Measurements from ENCODE around the gene RILPL2.

RILPL2 gene

DNA sequence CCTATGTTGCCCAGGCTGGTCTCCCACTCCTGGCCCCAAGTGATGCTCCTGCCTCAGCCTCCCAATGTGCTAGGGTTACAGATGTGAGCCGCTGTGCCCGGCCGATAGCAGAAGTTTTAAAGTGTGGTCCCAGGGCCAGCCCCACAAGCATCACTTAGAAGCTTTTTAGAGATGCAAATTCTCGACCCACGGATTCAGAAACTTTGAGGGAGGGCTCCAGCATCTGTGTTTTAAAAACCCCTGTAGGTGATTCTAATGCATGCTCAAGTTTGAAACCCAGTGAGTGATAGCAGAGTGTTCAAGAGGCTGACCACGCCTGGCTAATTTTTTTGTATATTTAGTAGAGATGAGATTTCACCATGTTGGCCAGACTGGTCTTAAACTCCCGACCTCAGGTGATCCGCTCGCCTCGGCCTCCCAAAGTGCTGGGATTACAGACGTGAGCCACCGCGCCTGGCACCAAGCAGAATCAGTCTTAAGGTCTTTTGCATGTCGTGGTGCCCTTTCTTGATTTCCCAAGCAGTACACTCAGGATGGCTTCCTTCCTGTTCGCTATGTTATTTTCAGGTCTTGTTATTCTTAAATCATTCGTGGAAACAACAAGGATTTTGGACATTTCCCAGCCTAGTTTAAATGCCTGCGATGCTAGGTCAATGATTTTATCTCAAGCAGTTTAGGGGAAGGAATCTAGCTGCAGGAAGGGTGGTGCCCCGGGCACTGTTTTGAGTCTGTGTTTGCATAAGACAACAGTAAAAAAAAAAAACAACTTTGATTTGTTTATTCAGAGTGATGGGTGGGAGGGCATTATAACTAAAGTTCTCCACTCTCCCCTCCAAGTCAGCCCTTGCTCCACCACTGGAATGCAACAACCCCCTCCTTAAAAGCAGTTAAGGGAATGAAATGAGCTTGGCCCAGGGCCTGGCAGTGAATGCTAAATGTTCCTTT, 9.2 kb upstream of the RILPL2 start:
- Histone ChIP-seq H3K4me3 (ENCODE audit: low read depth, low read length) (no peak overlapping the region), H3K27ac (peak overlapping the region; percentile 64), H3K4me2 (ENCODE audit: low read length) (peak overlapping the region; percentile 18), H3K4me1 (peaks cover 14% of the 10 kb centered on the region), H3K9me3 (ENCODE audit: control insufficient read depth, low read length) (no peaks in the 10 kb centered on the region), H2AFZ (peak overlapping the region; percentile 82), H3K27me3 (ENCODE audit: control insufficient read depth, insufficient read depth, low read length) (no peaks in the 10 kb centered on the region), H3K36me3 (ENCODE audit: control insufficient read depth, insufficient read depth, low read length) (no peaks in the 10 kb centered on the region), H3K9ac (no peak overlapping the region), H3K79me2 (no peaks in the 10 kb centered on the region)
- TF ChIP-seq, protein P1, sequence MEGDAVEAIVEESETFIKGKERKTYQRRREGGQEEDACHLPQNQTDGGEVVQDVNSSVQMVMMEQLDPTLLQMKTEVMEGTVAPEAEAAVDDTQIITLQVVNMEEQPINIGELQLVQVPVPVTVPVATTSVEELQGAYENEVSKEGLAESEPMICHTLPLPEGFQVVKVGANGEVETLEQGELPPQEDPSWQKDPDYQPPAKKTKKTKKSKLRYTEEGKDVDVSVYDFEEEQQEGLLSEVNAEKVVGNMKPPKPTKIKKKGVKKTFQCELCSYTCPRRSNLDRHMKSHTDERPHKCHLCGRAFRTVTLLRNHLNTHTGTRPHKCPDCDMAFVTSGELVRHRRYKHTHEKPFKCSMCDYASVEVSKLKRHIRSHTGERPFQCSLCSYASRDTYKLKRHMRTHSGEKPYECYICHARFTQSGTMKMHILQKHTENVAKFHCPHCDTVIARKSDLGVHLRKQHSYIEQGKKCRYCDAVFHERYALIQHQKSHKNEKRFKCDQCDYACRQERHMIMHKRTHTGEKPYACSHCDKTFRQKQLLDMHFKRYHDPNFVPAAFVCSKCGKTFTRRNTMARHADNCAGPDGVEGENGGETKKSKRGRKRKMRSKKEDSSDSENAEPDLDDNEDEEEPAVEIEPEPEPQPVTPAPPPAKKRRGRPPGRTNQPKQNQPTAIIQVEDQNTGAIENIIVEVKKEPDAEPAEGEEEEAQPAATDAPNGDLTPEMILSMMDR (IDR thresholded peaks at IDR 0.05) = no peak

DNA sequence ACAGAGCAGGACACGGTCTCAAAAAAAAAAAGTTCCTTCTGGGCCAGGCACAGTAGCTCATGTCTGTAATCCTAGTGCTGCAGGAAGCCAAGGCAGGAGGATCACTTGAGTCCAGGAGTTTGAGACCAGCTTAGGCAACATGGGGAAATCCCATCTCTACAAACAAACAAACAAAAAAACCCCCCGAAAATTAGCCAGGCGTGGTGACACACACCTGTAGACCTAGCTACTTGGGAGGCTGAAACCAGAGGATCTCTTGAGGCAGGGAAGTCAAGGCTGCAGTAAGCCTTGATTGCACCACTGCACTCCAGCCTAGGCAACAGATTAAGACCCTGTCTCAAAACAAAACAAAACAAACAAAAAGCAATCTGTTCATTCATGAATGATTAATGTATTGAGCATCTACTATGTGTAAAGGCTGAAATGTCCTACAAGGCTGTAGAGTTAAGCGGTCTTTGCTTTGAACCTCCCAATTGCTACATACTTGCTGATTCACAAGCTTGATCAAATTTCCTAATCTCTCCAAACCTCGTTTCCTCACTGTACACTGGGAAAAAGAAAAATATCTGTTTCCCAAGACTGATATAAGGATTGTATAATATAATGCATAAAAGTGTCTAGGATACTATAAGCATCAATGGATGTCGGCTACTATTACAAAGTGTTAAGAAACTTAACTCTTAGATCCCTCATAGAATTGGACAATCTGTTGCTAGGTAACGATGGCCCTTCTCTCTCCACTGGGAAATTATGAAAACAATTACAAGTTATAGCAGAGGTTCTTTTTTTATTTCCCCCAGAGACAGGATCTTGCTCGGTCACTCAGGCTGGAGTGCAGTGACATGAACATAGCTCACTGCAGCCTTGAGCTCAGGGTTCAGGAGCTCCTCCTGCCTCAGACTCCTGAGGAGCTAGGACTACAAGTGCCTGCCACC, 7.9 kb upstream of the RILPL2 start:
- TF ChIP-seq, protein P1 (IDR thresholded peaks at IDR 0.05) = no peak
- Histone ChIP-seq H3K4me1 (peaks cover 14% of the 10 kb centered on the region), H3K27me3 (ENCODE audit: control insufficient read depth, insufficient read depth, low read length) (no peaks in the 10 kb centered on the region), H3K9me3 (ENCODE audit: control insufficient read depth, low read length) (no peaks in the 10 kb centered on the region), H3K4me2 (ENCODE audit: low read length) (no peak overlapping the region), H3K79me2 (no peaks in the 10 kb centered on the region), H3K27ac (peak overlapping the region; percentile 34), H3K4me3 (ENCODE audit: low read depth, low read length) (no peak overlapping the region), H2AFZ (peak overlapping the region; percentile 8), H3K9ac (no peak overlapping the region), H3K36me3 (ENCODE audit: control insufficient read depth, insufficient read depth, low read length) (no peaks in the 10 kb centered on the region)

DNA sequence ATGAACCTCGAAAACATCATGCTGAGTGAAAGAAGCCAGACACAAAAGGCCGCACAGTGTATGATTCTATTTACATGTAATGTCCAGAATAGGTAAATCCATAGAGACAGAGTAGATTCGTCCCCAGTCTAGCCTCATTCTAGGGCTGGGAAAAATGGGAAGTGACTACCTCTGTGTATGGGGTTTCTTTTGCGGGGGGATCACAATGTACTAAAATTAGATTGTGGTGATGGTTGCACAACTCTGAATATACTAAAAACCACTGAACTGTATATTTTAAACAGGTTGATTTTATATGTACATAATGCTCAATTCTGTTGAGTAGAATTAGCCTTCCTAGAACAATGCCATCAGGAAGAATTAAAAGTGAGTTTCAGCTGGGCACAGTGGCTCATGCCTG, 6.3 kb upstream of the RILPL2 start:
- no peak overlapping the region for H3K4me2 ChIP-seq (ENCODE audit: low read length)
- no peaks in the 10 kb centered on the region for H3K36me3 ChIP-seq (ENCODE audit: control insufficient read depth, insufficient read depth, low read length)
- peaks cover 14% of the 10 kb centered on the region for H3K4me1 ChIP-seq
- no peak overlapping the region for H3K4me3 ChIP-seq (ENCODE audit: low read depth, low read length)
- no peaks in the 10 kb centered on the region for H3K9me3 ChIP-seq (ENCODE audit: control insufficient read depth, low read length)
- H2AFZ ChIP-seq = no peak overlapping the region
- H3K79me2 ChIP-seq = no peaks in the 10 kb centered on the region
- H3K9ac ChIP-seq = no peak overlapping the region
- H3K27me3 ChIP-seq (ENCODE audit: control insufficient read depth, insufficient read depth, low read length) = no peaks in the 10 kb centered on the region
- H3K27ac ChIP-seq = no peak overlapping the region
- TF ChIP-seq, protein P1 (IDR thresholded peaks at IDR 0.05) = no peak

DNA sequence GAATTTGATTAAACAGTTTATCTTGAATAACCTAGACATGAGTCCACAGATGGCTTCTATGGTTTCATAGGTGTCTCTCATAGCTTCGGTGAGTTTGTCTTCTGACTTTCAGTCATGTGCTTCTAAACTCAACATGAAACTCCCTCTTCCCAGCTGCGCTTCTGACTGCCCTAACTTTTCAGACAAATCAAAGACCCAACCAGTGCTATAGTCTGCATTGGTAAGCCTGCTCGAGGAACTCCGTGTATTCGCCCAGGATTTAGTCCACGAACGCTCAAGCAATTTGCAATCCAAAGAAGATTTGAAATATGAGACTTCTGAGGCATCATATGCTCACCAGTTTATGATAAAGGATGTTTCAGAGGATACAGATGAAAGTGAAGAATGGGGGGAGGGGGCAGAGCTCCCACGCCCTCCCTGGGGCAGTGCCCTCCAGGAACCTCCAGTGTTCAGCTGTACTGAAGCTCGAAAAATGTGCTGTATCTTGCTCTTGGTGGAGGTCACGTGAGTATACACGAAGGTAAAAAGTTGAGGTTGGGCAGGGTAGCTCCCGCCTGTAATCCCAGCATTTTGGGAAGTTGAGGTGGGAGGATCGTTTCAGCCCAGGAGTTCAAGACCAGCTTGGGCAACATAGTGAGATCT, 5.2 kb upstream of the RILPL2 start:
- H3K79me2 ChIP-seq = no peaks in the 10 kb centered on the region
- H3K27me3 ChIP-seq (ENCODE audit: control insufficient read depth, insufficient read depth, low read length) = no peaks in the 10 kb centered on the region
- H3K9me3 ChIP-seq (ENCODE audit: control insufficient read depth, low read length) = no peaks in the 10 kb centered on the region
- H3K9ac ChIP-seq = no peak overlapping the region
- H3K27ac ChIP-seq = no peak overlapping the region
- H2AFZ ChIP-seq = no peak overlapping the region
- H3K36me3 ChIP-seq (ENCODE audit: control insufficient read depth, insufficient read depth, low read length) = no peaks in the 10 kb centered on the region
- no peak overlapping the region for H3K4me3 ChIP-seq (ENCODE audit: low read depth, low read length)
- no peak overlapping the region for H3K4me2 ChIP-seq (ENCODE audit: low read length)
- TF ChIP-seq, protein P1 (IDR thresholded peaks at IDR 0.05) = no peak
- peaks cover 14% of the 10 kb centered on the region for H3K4me1 ChIP-seq
